GM19023 (cell line): ENCODE results near the gene MYLK2.

ENCODE experiments used
- ATAC-seq: cut with Tn5 transposase; IDR thresholded peaks from one replicate; pipeline ENCODE4 v1.9.1; 2021; ENCODE audit warnings: mild to moderate bottlenecking, moderate library complexity; ENCODE audit not compliant: unreplicated experiment

Gene MYLK2

GRCh38 chr20:31835554-31835953, 16.4 kb downstream of the MYLK2 start:
- ATAC-seq: no peak

- peak; percentile 67 for ATAC-seq
Measured at GRCh38 chr20:31835977-31836852, 17.1 kb downstream of the MYLK2 start.

GRCh38 chr20:31836853-31837608, 17.9 kb downstream of the MYLK2 start:
- no peak for ATAC-seq

- ATAC-seq: no peak
Measured at GRCh38 chr20:31837896-31838397, 18.8 kb downstream of the MYLK2 start.

DNA sequence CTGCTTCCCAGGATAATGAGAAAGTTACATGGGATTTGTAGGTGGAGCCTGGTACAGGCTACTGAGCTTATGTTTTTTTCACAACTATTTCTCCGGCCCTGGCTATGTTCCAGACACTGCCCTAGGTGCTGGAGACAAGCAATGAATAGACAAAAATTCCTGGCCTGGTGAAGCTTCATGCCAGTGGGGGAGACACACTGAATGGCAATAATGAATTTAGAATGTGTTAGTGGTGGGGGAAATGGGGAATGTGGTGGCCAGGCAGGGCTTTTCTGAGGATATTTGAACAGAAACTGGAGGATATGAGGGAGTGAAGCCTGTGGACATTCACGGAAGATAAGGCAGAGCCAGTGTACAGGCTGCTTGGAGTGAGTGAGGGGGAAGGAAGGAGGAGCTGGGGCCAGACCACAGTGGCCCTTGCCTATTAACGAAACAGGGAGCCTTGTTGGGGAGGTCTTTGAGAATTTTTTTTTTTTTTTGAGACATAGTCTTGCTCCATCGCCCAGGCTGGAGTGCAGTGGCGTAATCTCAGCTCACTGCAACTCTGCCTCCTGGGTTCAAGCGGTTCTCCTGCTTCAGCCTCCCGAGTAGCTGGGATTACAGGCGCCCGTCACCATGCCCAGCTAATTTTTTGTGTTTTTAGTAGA, 19.6 kb downstream of the MYLK2 start:
- no peak for ATAC-seq

DNA sequence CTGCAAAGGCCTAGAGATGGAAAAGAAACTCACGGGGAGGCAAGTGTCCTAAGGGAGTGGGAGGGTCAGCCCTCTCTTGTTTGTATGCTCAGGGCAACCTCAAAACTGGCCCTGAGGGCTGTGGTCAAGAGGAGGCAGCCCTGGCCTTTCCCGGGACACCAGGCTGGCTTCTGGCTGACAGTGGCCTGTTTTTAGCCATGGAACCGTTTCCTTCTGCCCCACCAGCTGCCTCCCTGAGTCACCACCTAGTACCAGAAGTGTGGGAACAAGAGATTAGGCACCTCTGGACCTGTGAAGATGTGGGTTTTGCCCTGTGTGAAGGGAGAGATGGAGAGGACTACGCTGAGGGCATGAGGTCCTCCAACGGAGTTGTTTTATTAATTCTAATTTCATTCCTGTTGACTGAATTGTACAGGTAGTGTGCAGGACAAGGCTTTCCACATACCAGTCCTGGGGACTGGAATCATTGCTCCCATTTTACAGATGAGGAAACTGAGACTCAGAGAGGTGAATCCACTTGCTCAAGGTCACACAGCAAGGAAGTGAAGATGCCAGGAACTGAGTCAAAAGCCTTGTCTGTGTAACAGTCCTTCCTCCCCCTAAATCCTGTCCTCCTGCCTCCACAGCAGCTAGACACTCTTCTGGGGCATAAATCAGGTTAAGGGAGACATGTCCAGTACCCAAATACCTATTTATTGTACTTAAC, 20.8 kb downstream of the MYLK2 start:
- no peak for ATAC-seq

- ATAC-seq: no peak
Measured at GRCh38 chr20:31840906-31841816, 22.0 kb downstream of the MYLK2 start.

GRCh38 chr20:31841928-31842327, 22.8 kb downstream of the MYLK2 start:
- ATAC-seq: no peak

- no peak for ATAC-seq
Measured at GRCh38 chr20:31842471-31843157, 23.5 kb downstream of the MYLK2 start.

DNA sequence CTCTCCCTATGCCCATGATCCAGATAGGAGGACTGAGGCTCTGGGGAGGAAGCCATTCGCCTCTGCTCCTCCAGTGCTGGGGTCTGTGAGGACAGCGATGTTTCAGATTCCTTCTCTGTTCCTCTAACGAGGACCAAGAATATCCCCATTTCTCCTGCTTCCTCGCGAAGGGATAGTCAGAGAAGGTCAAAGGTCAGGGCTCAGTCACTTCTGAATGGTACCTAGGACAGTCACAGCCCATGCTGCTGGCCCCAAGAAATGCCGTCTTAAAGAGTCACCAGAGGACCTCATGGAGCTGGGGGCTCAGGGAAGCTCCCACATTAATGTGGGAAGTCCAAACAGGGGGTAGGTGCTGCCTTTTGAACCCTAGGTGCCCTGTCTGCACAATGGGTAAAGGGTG, 24.1 kb downstream of the MYLK2 start:
- ATAC-seq: no peak

GRCh38 chr20:31843881-31844280, 24.7 kb downstream of the MYLK2 start:
- ATAC-seq: no peak

DNA sequence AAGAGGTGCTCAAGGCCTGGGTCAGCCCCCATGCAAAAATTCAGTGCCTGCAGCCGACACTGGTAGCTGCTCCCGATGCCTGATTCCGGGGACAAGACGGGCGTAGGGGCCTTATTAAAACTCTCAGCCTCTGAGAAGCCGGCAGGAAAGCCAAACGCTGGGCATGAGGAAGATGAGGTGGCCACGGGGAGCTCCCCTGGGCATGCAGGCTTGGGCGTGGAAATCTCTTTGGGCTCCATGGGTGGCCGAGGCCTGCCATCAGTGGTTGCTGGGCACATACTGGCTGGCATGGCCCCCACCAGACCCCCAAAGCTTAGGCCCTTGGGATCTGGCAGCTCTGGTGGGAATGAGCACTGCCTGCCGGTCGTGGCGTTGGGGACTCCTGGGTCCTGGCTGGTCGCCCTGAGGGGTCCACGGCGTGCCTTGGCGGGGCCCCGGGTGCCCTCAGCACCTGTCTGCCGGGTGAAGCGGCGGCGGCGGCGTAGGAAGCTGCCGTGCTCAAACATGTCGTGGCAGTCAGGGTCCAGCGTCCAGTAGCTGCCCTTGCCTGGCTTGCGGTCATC, 25.7 kb downstream of the MYLK2 start:
- no peak for ATAC-seq

- ATAC-seq: no peak
Measured at GRCh38 chr20:31845300-31845863, 26.2 kb downstream of the MYLK2 start, which contains the start of gene FOXS1. Gene FOXS1 (minus strand): TSS chr20:31845604. CDS start chr20:31845542, 62 bp downstream.

DNA sequence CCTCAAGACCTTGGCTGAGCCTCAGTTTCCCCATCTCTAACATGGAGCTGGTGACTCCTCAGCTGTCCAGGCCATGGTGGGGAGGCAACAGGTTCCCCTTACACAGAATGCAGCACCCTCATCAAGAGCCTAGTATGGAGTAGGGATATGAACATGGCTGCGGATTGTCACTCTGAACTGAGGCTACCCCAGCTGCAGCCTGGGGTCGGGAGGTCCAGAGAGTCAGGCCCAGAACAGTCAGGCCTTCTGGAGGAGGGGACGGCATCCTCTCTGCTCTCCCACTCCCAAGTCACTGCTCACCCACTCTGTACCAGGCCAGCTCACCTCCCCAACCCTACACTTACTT, 27.6 kb downstream of the MYLK2 start:
- ATAC-seq: no peak

DNA sequence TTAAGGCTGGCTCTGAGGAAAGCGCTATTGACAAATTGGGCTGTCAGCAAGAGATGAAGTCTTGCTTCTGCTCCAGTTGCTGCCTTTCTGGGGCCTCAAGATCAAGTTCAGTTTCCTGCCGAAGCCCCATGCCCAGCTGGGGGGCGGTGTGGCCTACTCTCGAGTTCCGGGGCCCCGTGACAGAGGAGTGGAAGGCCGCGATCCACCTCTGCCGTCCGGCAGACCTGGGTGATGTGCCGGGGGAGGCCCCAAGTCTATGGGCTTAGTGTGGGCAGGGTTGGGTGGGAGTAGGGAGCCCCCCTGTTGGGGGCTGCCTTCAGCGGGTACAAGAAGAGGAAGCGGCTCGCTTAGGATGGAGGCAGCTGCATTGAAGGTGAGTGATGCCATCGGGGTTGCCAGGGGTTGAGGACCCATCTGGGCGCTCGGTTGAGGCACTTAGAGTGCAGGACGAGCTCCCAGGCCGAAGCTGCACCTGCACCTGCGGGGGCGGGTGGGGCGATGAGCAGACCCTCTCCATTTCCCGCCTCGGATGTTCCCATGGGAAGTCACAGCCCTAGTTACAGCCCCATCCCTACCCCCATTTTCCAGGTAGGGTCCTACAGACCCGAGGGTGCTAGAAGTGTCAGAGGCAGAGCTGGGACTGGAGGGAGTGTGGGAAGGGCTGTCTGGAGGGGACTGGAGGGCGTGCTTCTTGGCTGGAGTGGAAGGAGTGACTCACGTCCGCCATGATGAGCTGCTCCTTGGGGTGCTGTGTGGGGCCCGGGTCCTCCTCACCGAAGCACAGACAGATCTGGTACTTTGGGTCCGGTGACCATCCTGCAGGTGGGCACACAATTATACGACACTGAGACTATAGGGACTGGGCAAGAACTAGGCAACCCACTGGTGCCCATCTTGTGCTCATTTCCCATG, 29.2 kb downstream of the MYLK2 start:
- ATAC-seq: no peak

DNA sequence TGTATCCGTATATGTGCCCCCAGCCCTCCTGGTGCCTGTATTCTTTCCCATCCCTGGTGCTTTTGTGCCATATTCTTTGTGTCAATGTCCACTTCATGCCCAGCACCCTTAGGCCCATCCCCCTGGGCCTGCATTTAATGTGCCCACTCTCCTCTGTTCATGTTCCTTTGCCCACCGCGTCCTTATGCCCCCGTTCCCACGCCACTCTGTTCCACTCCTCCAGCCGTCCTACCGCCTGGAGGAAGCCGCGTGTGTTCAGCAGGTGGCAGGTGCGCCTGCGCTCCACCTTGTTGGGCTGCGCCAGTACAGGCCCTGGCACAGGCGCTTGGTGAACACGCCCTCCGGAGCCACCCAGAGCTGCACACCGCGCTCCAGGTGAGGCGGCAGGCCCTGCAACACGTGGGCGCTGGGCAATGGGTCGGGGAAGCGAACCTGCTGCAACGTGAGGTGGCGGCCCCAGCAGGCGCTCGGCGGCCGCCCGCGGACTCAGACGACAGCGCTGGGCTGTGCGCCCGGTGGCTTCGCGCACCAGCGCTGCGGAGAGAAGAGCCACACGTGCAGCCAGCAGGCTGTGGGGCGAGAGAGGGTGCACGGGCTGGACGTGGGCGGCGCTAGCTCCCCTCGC, 30.3 kb downstream of the MYLK2 start:
- ATAC-seq: no peak
